Jurkat, Clone E6-1 (cell line): ENCODE data around the gene PPP1R14D.

Experiments
- DNase-seq: peaks from one replicate; pipeline ENCODE4 v3.0.0-alpha.2; 2011; ENCODE audit warnings: low read depth, low spot score
- H3K4me3 ChIP-seq: 2 replicates; pipeline ENCODE4 v1.5.1; 2011; ENCODE audit warnings: mild to moderate bottlenecking, low read length, control low read depth, moderate library complexity

The PPP1R14D gene

GRCh38 chr15:40769274-40770146, 59.0 kb downstream of the PPP1R14D start, which contains the start of gene C15orf62:
TSS of gene C15orf62 (plus strand) at chr15:40769980. CDS start at chr15:40770496, 516 bp downstream.
- DNase-seq: peak; percentile 87
- H3K4me3 ChIP-seq: no peak within 1 kb of the TSS

DNA sequence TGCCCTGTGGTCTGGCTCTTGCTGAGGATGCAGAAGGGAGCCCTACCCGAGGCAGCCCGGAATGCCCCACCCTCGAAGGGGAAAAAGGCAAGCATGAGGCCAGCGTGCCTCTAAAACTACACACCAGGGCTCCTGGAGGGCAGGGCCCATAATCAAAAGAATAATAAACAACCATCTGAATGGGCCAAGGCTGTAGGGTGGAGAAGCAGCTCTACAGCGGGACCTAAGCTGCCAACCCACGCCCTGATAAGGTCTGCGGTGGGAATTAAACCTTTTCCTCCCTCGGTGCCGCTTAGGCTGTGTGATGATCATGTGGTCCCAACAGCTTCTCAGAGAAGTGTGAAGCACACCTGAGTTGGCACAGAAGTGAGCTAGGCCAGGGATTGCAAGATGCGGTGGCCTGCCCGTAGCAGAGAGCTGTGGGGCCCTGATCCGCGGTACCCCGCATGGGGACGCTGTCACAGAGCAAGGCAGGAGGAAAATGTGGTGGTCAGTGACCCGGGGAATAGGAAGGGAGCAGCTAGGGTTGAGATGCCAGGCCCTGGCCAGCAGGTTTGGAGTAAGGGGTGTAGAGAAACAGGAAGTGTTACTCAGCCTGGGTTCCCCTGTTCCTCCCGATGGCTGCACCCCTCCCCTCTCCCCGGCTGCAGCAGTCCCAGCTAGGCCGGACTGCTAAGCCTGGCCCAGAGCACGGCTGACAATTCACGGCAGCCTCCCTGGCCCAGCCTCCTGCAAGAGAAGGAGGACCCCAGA, 59.8 kb downstream of the PPP1R14D start:
- H3K4me3 ChIP-seq: no peak overlapping the region
- DNase-seq: no peak

- H3K4me3 ChIP-seq: no peak overlapping the region
- no peak for DNase-seq
These were observed 60.5 kb downstream of the PPP1R14D start for GRCh38 chr15:40767838-40768500.

DNA sequence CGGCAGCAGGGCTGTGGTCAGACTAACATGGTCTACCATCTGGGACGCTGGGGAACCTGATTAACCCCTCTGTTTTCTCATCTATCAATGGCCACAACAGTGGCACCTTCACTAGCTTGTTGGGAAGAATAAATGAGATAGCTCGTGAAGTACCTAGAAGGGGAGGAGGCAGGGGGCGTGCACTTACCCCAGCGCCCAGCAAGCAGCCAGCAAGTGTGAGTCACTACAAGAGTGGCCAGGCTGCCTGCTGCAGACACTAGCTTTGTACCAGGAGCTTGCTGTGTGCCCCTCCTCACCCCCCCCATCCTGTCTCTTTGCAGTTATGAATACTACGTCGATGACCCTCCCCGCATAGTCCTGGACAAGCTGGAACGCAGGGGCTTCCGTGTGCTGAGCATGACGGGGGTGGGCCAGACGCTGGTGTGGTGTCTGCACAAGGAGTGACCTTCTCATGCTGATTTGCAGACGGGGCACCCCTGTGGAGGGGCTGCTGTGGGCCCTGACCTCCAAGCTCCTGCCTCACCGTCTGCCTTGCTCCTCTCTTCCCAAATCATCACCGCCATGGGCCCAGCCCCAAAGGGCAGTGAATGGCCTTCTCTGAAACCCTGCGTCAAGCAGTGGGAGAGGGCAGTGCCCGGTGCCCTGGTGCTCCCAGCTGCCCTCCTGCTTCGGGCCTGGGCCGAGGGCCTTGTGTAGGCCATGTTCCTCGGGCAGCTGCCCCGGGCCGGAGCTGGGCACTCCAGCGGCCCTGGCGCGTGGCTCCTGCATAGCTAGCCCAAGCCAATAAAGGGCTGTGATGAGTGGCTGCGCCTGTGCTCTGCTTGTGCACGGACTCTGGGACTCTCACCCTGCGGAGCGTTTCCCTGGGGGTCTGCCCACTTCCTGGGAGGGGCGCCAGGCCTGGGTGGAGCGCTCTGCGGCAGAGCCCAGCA, 61.3 kb downstream of the PPP1R14D start:
- no peak overlapping the region for H3K4me3 ChIP-seq
- no peak for DNase-seq

DNA sequence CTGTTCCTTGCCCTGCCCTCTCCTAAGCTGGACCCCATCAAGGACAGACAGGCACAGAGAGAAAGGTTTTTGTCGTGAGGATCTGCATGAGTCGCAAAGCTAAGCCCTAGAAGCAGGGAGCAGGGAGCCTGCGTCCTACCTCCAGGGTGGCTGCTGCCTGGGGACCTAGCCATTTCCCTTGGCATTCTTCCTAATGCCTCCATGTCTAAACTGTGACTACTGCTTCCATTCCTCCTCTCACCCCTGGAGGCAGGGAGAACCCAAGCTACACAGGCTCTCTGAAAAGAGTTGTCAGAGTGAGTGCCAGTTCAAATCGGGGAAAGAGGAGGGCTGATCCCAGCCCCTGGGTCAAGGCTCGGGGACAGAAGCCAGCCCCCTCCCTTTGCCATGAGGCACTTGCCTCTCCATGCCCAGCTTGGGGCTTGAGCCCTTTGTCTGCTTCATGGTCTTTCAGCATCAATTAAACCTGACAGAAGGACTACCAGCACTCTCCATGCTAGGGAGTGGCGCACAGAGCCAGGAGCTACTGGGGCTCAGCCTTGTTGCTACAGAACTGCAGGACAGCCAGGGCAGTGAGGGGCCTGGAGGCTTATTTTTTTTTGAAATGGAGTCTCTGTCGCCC, 62.2 kb downstream of the PPP1R14D start:
- no peak overlapping the region for H3K4me3 ChIP-seq
- no peak for DNase-seq
